HG03378 (cell line): ENCODE data around the gene UGT2A1.

Source experiments
- ATAC-seq: cut with Tn5 transposase; IDR thresholded peaks from one replicate; pipeline ENCODE4 v1.9.1; 2021; ENCODE audit warnings: mild to moderate bottlenecking, moderate library complexity; ENCODE audit not compliant: unreplicated experiment

UGT2A1 gene

GRCh38 chr4:69591364-69591763, 61.7 kb downstream of the UGT2A1 start:
- ATAC-seq, result no peak

GRCh38 chr4:69589884-69590283, 63.2 kb downstream of the UGT2A1 start:
- no peak for ATAC-seq

- no peak for ATAC-seq
Measured at GRCh38 chr4:69584135-69584534, 68.9 kb downstream of the UGT2A1 start.

GRCh38 chr4:69583543-69583942, 69.5 kb downstream of the UGT2A1 start:
- no peak for ATAC-seq

GRCh38 chr4:69577245-69577644, 75.8 kb downstream of the UGT2A1 start:
- ATAC-seq, result no peak

- ATAC-seq, result no peak
Measured at GRCh38 chr4:69576251-69576877, 76.7 kb downstream of the UGT2A1 start.

GRCh38 chr4:69568787-69569186, 84.3 kb downstream of the UGT2A1 start:
- ATAC-seq, result no peak

GRCh38 chr4:69563424-69563823, 89.6 kb downstream of the UGT2A1 start:
- no peak for ATAC-seq

- no peak for ATAC-seq
Measured at GRCh38 chr4:69549651-69550050, 103.4 kb downstream of the UGT2A1 start.

- ATAC-seq, result no peak
Measured at GRCh38 chr4:69546134-69546765, 106.8 kb downstream of the UGT2A1 start.
